GM21447 (cell line): Measurements from ENCODE around the gene GRM7.

ENCODE experiments used
- ATAC-seq: cut with Tn5 transposase; IDR thresholded peaks from one replicate; pipeline ENCODE4 v1.9.1; 2021; ENCODE audit not compliant: unreplicated experiment

The GRM7 gene

DNA sequence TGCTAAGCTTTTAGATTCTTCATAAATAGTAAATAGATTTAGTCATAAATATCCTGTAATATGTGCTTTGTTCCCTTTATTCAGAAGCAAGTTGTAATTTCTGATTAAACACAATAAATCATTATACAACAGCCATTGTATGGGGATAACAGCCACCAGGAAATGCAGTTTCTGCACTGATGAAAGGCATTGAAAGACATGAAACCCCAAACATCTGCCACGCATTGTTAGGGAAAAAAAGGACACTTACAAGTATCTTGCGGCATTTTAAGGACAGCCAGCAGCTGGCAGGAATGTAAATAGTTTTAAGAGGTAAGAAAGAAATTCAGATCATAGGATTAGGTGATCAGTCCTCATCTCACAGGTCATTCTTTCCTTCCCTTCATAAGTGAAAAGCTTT is 839.6 kb downstream of the GRM7 start:
- no peak for ATAC-seq

DNA sequence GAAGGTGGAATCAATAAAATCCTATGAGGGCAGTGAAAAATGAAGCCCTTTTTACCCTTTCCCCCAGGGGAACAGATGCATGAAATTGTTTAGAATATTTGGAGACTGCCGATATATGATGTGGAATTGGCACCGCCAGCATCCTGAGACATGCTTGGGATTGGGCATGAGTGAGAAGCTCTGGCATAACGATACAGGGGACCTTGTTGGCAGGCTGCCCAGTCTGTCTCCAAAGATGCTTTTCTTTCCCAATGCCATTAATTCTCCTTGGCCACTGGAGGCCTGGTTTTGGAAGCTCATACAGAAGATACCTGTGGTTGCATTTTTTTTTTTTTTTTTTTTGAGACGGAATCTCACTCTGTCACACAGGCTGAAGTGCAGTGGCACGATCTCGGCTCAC is 840.1 kb downstream of the GRM7 start:
- no peak for ATAC-seq

- no peak for ATAC-seq
These were observed 846.3 kb downstream of the GRM7 start for GRCh38 chr3:7707187-7707586.

GRCh38 chr3:7709376-7710082 is 848.6 kb downstream of the GRM7 start:
- no peak for ATAC-seq

- no peak for ATAC-seq
These were observed 849.4 kb downstream of the GRM7 start for GRCh38 chr3:7710284-7710683.

- no peak for ATAC-seq
These were observed 852.8 kb downstream of the GRM7 start for GRCh38 chr3:7713724-7714123.

DNA sequence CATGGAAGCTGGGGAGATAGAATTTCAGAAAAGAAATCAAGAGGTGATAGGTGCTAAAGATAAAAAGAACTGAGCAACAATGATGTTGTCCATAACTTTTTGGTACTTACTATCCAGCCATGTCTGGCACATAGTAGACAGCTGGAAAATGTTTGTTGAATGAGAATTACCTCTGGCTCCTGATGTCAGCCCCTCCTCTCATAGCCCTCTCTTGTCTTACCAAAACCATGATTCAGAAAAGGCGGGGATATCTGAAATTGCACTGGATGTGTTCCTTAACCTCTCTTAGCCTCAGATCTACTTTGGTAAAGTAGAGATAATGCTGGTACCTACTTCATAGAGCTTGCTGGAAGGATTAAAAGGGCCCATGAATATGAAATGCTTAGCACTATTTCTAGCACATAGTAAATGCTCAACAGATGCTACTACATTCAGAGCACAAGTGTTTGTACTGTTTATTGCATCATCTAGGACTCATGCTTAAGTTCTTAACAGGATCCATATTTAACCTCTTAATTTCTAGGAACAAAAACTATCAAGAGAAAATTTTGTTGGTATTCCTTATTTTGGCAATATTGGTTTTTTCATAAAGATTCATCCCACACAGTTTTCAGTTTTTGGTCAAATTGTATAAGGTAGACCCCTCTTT is 859.9 kb downstream of the GRM7 start:
- ATAC-seq: no peak

DNA sequence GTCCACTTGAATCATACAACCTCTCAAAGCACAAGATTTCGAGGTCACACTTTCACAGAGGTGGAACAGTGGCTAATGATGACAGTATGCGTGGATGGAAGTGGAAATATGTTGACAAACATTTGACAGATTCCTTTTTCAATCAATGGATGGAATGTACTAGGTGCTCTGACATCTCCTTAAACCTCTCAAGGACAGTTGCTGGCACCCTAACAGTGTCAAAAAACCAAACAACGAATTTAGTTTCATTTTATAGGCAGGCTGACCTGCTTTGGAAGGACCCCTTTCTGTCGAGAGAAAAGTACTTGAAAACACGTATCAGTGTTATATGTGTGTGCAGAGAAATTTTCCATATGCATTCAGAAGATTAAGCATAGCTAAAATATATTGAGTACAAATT is 861.0 kb downstream of the GRM7 start:
- ATAC-seq: no peak

GRCh38 chr3:7728566-7729519 is 867.9 kb downstream of the GRM7 start:
- ATAC-seq: no peak

- no peak for ATAC-seq
These were observed 873.0 kb downstream of the GRM7 start for GRCh38 chr3:7733933-7734332.

DNA sequence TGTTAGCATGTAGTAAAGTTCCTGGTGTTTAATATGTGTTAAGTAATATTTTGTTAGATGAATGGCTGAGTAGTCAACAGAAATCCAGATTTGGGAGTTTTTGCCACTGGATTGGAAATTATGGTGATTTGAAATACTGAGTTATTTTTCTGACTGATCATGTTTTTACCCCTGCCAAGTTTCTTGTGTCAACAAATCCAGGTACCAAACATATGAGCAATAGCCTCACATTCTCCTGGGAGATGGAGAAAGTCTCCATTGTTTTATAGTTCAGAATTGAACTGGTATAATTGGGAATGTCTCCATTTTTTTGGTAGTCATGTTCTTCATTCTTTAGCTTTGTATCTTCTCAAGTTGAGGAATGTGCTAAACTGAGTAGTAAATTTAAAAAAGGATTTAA is 873.5 kb downstream of the GRM7 start:
- ATAC-seq: no peak

- no peak for ATAC-seq
These were observed 876.3 kb downstream of the GRM7 start for GRCh38 chr3:7737263-7737662.

GRCh38 chr3:7739754-7740153 is 878.8 kb downstream of the GRM7 start:
- ATAC-seq: no peak

DNA sequence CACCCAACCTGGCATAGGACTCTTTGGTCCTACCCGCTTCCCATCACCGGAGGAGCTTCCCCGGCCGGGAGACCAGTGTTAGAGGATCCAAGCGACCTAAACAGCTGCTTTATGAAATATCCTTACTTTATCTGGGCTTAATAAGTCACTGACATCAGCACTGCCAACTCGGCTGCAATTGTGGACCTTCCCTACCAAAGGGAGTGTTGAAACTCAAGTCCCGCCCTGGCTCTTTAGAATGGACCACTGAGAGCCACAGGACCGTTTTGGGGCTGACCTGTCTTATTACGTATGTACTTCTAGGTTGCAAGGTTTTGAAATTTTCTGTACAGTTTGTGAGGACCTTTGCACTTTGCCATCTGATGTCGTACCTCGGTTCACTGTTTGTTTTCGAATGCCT is 879.5 kb downstream of the GRM7 start:
- ATAC-seq: no peak

GRCh38 chr3:7744850-7745249 is 883.9 kb downstream of the GRM7 start:
- ATAC-seq: no peak

DNA sequence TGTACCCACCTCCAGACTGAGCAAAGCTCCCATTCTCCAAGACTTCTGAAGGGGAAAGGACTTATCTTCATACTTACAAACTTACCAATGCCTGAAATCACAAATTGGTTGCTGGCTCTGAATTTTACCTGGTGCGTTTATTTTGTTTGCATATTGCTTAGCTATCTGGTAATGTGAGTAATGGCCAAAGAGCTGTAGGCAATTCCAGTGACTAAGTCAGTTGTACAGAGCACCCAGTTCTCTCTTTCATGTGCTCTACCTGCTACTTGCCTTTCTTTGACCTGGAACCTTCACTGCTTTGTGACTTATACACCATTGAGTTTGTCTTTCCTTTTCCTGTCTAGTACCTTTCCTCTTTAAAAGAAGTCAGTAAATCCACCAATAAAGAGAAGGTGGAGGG is 884.8 kb downstream of the GRM7 start:
- ATAC-seq: no peak

DNA sequence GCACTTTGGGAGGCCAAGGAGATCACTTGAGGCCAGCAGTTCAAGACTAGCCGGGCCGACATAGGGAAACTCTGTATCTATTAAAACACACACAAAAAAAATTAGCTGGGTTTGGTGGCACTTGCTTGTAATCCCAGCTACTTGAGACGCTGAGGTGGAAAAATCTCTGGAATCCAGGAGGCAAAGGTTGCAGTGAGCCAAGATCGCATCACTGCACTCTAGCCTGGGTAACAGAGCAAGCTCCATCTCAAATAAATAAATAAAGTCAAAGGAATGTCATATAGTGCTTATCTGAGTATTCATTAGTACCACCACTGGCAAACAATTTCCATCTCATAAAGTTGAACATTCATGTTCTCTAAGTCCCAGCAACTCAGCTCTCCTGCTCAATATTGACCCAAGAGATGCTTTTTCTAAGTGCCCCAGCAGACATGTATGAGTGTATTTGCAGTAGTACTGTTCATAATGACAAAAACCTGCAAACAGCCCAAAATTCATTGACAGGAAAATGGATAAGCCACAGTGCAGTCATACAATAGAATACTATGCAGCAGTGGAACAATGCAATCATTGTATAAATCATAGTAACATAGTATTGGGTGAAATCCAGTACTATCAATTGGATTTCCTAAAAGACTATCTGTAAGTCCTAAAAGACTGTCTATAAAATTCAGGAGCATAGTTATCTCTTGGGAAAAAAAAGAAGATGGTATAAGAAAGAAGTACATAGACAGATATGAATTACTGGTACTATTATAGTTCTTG is 889.2 kb downstream of the GRM7 start:
- ATAC-seq: no peak

GRCh38 chr3:7752005-7752404 is 891.1 kb downstream of the GRM7 start:
- ATAC-seq: no peak

- ATAC-seq: no peak
These were observed 893.9 kb downstream of the GRM7 start for GRCh38 chr3:7754653-7755441.

DNA sequence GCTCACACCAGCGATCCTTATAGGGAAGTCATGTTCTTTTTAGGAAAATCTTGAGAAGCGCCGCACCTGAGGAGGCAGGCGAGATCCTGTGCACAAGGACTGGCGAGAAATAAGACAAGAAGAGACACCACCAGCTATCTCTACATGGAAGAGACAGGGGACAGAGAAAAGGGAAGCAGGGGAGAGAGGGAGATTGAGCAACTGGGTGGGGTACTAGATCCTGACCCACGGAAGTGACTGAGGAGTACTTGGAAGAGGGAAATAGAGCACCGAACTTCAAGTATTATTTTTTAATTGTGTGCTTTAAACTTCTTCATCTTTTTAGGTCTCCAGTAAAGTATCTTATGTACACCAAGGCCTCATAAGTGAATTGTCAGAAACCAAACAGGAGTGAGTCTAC is 898.7 kb downstream of the GRM7 start:
- ATAC-seq: no peak
